Kidney (tissue), 14 donors: ENCODE results near the gene TXLNB. TPM values are rescaled to one million over a fixed set of nuclear protein-coding genes. Genes with fewer than 3 reads are reported as not detected.

ENCODE experiments used
- DNase-seq, 5 donors: peaks; one replicate each; pipeline ENCODE4 v3.0.0-alpha.2; 2013 to 2020
- FAIRE-seq: peaks from 2 replicates; lab custom pipeline; 2012; peaks lifted over from hg19 to GRCh38; lab: Jason Lieb, UNC
- H3K27ac ChIP-seq, 2 donors: one replicate each; pipeline ENCODE4 v1.7.0; 2013; ENCODE audit warnings: low read depth in 2 of 2, low read length in 2 of 2, inconsistent platforms in 1 of 2
- H3K27me3 ChIP-seq: one replicate; pipeline ENCODE4 v1.7.1; 2013; ENCODE audit warnings: low read length, inconsistent platforms; ENCODE audit not compliant: control insufficient read depth, insufficient read depth
- H3K36me3 ChIP-seq, 3 donors: one replicate each; pipeline versions ENCODE4 v1.7.0 to v1.7.1; 2013; ENCODE audit warnings: low read length in 3 of 3, control low read depth in 1 of 3, inconsistent platforms in 1 of 3; ENCODE audit not compliant: insufficient read depth in 3 of 3, control insufficient read depth in 2 of 3
- H3K4me1 ChIP-seq, 3 donors: one replicate each; pipeline versions ENCODE4 v1.7.0 to v1.7.1; 2013; ENCODE audit warnings: low read length in 3 of 3, inconsistent platforms in 1 of 3, low read depth in 1 of 3; ENCODE audit not compliant: control insufficient read depth in 2 of 3, insufficient read depth in 2 of 3
- H3K4me3 ChIP-seq, 3 donors: one replicate each; pipeline versions ENCODE4 v1.7.0 to v1.8.1; 2013; ENCODE audit warnings: low read length in 3 of 3, control low read depth in 1 of 3, inconsistent platforms in 1 of 3
- H3K9ac ChIP-seq, 3 donors: one replicate each; pipeline versions ENCODE4 v1.7.0 to v1.7.1; 2013; ENCODE audit warnings: low read length in 3 of 3, control low read depth in 1 of 3, inconsistent platforms in 1 of 3
- H3K9me3 ChIP-seq, 3 donors: one replicate each; pipeline versions ENCODE4 v1.7.0 to v1.7.1; 2013; ENCODE audit warnings: low read length in 3 of 3, control low read depth in 1 of 3, inconsistent platforms in 1 of 3; ENCODE audit not compliant: control insufficient read depth in 2 of 3, insufficient read depth in 1 of 3
- intact Hi-C: fragments of 100-400 bp; cut with DNase I; formaldehyde crosslinking; loops from one replicate; pipeline ENCODE4 v1.11.1; 2022
- polyA plus RNA-seq: library from polyadenylated mRNA; stranded (reverse); fragments of 350-450 nt; fragmentation: Illumina TruSeq; extraction: RNeasy Lipid Tissue Mini Kit (QIAGEN cat#74804); gene quantifications from one replicate; pipeline ENCODE4 v1.2.3, GENCODE V29; 2014; ENCODE audit warnings: low read depth, low replicate concordance; ENCODE audit not compliant: insufficient read depth
- total RNA-seq: library from RNA; stranded (reverse); fragmentation: NEBNext Ultra II Directional; extraction: Animal tissue kit (Norgen Biotek cat#: 25700); gene quantifications from one replicate; pipeline ENCODE4 v1.2.1, GENCODE V29; 2021
- TF ChIP-seq, protein P1 (sequence below): IDR thresholded peaks from 3 replicates; pipeline ENCODE4 v1.5.1; 2012; ENCODE audit warnings: mild to moderate bottlenecking, moderate library complexity, borderline replicate concordance; ENCODE audit not compliant: insufficient read depth; ENCODE audit errors: extremely low read depth
- donor health status: control.
- donor health status: control.
- donor health status: control.
- donor health status: control.
- donor health status: control.
- donor health status: DM: yes; HTN: yes; CAD: no.
- donor health status: Normal renal cell carcinoma (clear cell type).

TXLNB gene
- total and polyA plus RNA-seq, 2 donors from 2014 or later: 0.13 to 0.66 TPM

DNA sequence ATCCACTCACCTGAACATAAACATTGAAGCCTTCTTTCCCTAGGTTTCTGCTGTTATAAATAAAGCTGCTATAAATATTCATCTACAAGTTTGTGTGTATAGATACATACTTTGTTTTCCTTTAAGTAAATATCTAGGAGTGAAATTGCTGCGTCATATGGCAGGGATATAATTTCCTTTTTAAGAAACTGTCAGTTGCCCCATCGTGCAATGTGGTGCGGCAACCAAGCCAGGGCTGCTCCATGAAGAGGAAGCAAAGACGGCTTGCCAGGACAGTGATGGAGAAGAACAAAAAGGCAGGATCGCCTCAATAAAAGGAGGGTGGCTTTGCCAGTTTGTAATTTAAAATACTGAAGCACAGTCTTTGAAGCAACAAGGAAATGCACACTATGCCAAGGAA, 46.0 kb upstream of the TXLNB start:
- TF ChIP-seq, protein P1, sequence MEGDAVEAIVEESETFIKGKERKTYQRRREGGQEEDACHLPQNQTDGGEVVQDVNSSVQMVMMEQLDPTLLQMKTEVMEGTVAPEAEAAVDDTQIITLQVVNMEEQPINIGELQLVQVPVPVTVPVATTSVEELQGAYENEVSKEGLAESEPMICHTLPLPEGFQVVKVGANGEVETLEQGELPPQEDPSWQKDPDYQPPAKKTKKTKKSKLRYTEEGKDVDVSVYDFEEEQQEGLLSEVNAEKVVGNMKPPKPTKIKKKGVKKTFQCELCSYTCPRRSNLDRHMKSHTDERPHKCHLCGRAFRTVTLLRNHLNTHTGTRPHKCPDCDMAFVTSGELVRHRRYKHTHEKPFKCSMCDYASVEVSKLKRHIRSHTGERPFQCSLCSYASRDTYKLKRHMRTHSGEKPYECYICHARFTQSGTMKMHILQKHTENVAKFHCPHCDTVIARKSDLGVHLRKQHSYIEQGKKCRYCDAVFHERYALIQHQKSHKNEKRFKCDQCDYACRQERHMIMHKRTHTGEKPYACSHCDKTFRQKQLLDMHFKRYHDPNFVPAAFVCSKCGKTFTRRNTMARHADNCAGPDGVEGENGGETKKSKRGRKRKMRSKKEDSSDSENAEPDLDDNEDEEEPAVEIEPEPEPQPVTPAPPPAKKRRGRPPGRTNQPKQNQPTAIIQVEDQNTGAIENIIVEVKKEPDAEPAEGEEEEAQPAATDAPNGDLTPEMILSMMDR: no peak
- FAIRE-seq (no peak), DNase-seq (no peak)
- Histone ChIP-seq H3K27me3 (no peaks in the 10 kb centered on the region), H3K27ac (no peak overlapping the region), H3K4me3 (no peak overlapping the region), H3K4me1 (no peaks in the 10 kb centered on the region), H3K9me3 (no peaks in the 10 kb centered on the region), H3K9ac (no peak overlapping the region), H3K36me3 (no peaks in the 10 kb centered on the region)
- intact Hi-C loops: no loop called here

GRCh38 chr6:139337001-139337400, 45.2 kb upstream of the TXLNB start:
- TF ChIP-seq, protein P1: no peak

GRCh38 chr6:139336488-139336887, 44.7 kb upstream of the TXLNB start:
- Histone ChIP-seq H3K4me1 (no peaks in the 10 kb centered on the region), H3K9ac (no peak overlapping the region), H3K9me3 (no peaks in the 10 kb centered on the region), H3K27ac (no peak overlapping the region), H3K4me3 (no peak overlapping the region), H3K36me3 (no peaks in the 10 kb centered on the region), H3K27me3 (no peaks in the 10 kb centered on the region)
- TF ChIP-seq, protein P1: no peak
- DNase-seq: no peak
- no peak for FAIRE-seq
- intact Hi-C loops: no loop called here

More at GRCh38 chr6:139337001-139337400, 45.2 kb upstream of the TXLNB start:
- Histone ChIP-seq H3K9me3 (no peaks in the 10 kb centered on the region), H3K27me3 (no peaks in the 10 kb centered on the region), H3K9ac (no peak overlapping the region), H3K27ac (no peak overlapping the region), H3K4me1 (no peaks in the 10 kb centered on the region), H3K4me3 (no peak overlapping the region), H3K36me3 (no peaks in the 10 kb centered on the region)
- DNase-seq (no peak), FAIRE-seq (no peak)
- intact Hi-C loops: no loop called here

DNA sequence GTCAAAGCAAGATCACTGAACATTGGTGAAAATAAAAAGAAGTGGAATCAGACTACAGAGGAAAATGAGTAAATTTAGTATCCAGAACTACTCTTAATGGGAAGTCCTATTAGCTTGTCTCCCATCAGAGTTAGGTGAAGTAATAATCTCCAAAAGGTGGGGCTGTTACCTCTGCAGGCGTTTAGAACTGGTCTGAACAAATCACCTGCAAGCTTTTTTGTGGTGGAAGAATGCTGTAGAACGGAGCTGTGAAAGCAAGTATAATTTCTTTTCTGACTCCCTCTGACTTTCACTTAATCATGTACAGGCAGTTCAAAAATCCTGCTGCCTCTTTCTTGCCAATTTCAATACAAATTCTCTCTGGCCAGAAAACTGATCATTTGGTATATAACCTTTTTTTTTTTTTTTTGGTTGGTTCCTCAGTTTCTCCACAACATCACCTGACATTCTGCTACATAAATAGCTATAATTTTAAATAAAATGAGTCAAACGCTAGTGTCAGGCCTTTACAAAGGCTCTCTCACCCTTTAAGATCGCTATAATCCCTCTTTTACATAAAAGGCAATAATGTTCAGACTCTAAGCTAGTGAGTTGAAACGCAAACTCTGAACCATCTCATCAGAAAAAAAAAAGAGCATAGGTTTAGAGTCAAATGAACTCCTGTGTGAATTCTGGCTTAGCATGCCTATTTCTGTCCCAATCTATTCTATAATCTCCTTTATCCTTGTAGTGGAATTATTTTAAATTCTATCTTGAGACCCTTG, 43.8 kb upstream of the TXLNB start:
- H3K27ac ChIP-seq: no peak overlapping the region
- no peaks in the 10 kb centered on the region for H3K27me3 ChIP-seq
- no peak overlapping the region for H3K9ac ChIP-seq
- no peak overlapping the region for H3K4me3 ChIP-seq
- H3K36me3 ChIP-seq: no peaks in the 10 kb centered on the region
- TF ChIP-seq, protein P1: no peak
- intact Hi-C loops: no loop called here
- no peaks in the 10 kb centered on the region for H3K9me3 ChIP-seq
- no peak for DNase-seq
- no peaks in the 10 kb centered on the region for H3K4me1 ChIP-seq
- FAIRE-seq: no peak
